GM12875 (cell line): ENCODE results near the gene PIP5K1B.

Experiments used
- H3K4me3 ChIP-seq: one replicate; pipeline ENCODE4 v1.5.1; 2011; ENCODE audit warnings: low read depth, low read length, control low read depth
- TF ChIP-seq, protein P1 (sequence below): IDR thresholded peaks from 2 replicates; pipeline ENCODE4 v1.5.1; 2011; ENCODE audit warnings: low read depth, mild to moderate bottlenecking, control low read depth, inconsistent platforms, low read length, moderate library complexity, borderline replicate concordance; ENCODE audit not compliant: insufficient read depth

PIP5K1B gene

DNA sequence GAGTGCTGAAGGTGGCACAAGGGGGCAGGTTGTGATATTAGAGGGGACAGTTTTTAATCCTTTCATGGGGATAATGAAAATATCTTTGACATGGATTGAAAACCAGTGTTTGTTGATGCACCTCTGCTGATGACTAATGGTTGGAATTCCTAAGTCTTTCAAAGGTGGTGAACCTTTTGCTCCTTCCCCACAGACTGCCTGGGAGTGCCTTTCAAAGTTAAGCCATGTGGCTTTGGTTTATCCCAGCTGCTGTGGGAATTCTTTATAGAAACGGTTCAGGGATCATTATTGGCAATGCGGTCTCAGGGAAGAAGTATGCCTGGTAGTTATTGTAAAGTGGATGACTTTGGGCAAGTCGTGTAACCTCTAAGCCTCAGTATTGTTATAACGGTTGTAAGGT lies 45.7 kb downstream of the PIP5K1B start:
- H3K4me3 ChIP-seq: no peak overlapping the region
- TF ChIP-seq, protein P1, sequence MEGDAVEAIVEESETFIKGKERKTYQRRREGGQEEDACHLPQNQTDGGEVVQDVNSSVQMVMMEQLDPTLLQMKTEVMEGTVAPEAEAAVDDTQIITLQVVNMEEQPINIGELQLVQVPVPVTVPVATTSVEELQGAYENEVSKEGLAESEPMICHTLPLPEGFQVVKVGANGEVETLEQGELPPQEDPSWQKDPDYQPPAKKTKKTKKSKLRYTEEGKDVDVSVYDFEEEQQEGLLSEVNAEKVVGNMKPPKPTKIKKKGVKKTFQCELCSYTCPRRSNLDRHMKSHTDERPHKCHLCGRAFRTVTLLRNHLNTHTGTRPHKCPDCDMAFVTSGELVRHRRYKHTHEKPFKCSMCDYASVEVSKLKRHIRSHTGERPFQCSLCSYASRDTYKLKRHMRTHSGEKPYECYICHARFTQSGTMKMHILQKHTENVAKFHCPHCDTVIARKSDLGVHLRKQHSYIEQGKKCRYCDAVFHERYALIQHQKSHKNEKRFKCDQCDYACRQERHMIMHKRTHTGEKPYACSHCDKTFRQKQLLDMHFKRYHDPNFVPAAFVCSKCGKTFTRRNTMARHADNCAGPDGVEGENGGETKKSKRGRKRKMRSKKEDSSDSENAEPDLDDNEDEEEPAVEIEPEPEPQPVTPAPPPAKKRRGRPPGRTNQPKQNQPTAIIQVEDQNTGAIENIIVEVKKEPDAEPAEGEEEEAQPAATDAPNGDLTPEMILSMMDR: no peak

DNA sequence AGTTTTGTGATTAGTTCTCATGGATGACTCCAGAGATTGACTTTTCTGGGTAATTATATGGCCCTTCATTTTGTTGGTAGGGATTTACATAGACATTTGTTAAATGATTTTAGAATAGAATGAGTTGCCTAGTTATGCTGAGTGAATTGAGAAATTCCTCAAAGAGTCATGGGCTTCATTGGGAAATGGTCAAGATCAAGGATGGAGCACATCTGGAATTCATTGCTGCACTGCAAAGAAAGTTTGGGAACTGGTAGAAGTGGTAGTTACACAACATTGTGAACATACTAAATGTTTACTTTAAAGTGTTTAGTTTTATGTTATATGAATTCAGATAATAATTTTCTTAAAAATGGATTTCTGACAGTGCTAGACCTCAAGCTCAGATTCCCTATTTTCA lies 46.5 kb downstream of the PIP5K1B start:
- no peak overlapping the region for H3K4me3 ChIP-seq
- TF ChIP-seq, protein P1: no peak

DNA sequence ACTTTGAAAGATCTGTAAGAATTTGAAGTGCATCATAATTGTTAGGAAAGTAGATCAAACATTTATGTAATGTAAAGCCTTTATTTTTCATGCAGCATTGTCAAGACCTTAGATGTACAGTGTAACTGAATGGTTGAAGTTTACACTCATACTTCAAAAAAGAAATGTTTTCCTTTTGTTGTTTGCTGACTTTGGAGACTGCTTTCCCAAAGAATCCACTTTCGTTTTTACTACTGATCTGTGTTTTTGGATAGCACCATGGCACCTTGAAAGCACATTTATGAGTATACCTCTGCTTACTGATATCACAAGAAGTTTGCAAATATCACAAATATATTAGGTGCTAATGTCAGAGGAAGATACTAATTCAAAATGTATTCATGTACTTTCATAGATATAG lies 50.0 kb downstream of the PIP5K1B start:
- no peak overlapping the region for H3K4me3 ChIP-seq
- TF ChIP-seq, protein P1: no peak

DNA sequence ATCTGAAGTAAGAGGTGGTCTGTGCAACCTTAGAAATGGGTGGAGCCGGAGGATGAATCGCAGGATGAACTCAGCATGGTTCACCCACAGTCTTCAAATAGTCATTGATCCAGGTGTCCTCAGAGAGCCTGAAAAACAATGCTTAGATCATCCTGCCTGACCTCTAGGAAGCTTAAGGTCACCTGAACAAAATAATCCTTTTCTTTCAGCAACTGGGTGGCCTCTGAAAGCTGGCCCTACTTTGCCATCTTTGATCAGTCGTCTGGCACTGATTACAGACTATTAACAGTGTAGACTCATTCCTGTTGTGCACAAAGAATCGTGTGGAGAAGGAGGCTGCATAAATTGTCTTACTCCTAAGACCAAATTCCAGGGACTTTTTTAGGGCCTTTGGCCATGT lies 50.7 kb downstream of the PIP5K1B start:
- TF ChIP-seq, protein P1: no peak
- H3K4me3 ChIP-seq: no peak overlapping the region

DNA sequence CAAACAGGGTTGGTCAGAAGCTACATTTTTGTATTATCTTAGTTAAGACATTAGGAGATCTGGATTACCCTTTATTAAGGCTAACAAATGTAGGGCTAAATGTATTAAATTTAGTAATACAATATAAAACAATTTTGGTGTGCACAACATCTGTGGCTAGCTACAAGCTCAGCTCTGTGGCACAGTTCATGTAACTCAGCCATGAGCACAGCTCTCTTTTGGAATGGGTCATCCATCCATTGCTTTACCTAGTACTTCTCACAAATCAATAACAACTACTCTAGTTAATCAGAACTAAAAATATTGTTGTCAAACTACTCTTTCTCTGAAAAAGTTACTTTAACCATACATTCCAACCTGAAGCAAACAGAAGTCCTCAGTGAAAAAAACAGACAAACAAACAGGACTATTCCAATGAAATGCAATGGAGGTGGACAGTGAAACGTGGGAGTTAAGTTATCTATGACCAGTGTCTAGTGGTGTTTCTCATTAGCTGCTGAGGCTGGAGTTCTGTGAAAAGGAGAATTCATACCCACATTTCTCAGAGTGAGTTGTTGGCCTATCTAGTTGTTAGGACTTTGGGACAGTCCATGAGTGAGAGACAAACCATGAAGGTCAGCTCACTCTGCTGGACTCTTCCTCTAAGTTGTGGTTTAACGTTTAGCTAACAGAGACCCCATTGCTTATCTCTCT lies 55.1 kb downstream of the PIP5K1B start:
- no peak overlapping the region for H3K4me3 ChIP-seq
- TF ChIP-seq, protein P1: no peak

DNA sequence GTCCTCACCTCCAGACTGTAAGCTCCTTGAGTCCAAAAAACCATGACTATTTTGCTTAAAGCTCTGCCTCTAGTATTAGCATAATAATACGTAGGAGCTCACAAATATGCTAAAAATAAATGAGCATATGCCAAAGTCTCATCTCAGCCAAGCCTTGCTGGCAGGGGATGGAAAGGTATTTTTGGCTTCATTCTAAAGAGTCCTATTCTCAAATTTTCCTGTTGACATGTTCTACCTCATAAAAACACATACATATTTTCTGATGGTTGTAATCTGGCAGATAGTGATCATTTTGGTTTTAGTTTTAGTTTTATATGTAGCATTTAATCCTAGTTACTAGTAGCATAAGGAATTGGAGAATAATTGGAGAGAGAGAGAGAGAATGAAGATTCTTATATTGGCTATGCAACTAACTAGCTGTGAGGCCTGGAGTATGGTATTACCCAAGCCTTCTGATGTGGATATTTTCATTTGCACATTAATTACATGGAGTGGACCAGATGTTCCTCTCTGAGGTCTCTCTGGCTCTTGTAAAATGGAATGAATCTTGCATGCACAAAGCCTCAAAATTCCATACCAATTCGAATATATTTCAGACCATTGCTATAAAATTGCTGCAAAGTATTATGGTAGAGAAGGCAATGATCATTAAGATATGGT lies 55.8 kb downstream of the PIP5K1B start:
- TF ChIP-seq, protein P1: no peak
- H3K4me3 ChIP-seq: no peak overlapping the region

DNA sequence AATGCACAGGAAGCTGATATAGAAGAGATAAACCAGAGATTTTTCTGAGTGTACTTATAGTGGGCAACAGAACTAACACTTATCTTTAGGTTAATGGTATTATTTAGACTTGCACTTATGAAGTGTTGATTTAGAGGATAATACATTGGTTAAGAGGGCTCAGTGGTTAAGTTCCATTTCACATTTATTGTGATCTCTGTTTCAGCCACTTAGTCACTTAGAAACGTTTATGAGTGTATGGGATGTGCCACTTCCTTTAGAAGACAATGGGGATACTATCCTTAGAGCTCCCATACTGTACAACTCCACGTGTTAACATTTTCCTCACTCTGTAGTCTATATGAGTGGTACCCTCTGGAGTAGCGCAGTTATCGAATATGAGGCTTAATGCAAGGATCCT lies 57.5 kb downstream of the PIP5K1B start:
- no peak overlapping the region for H3K4me3 ChIP-seq
- TF ChIP-seq, protein P1: no peak
